ENCODE results near the gene RAD51D.

Gene RAD51D

DNA sequence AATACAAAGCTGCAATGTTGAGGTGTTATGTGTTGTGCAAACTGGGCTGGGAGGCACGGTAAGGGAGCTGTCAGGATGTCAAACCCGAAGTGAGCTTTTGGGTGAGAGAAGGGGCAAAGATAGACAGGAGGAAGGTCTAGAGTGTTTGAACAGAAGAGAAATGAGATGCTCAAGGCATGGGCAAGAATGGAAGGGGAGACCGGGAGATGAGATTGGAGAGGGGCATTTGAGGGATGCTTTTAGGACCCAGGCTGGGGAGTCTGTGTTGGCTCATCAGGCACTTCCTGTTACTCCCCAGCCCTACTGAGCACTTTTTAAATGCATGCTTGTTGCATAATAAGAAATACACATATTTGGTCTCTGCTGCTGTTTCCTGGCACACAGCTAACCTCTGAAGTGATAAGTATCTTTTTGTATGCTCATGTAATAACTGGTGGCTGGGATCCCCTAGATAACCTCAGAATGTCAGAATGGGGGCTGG lies 41.7 kb upstream of the RAD51D start:
- Histone ChIP-seq H3K4me3 (replicated peaks; ENCODE audit: insufficient read depth, low read length) (no peak overlapping the region), H3K27ac (replicated peaks) (no peak overlapping the region), H3K27me3 (ENCODE audit: insufficient read depth, poor library complexity, severe bottlenecking) (no peaks in the 10 kb centered on the region)
- peak in 1 of 2 experiments; percentile 56 for DNase-seq (ENCODE audit: low read depth in 1 of 2, low spot score in 1 of 2)
- TF ChIP-seq GABPA (IDR thresholded peaks at IDR 0.05; ENCODE audit: low read depth) (no peak), SPI1 (IDR thresholded peaks at IDR 0.05; ENCODE audit: borderline replicate concordance, low read depth) (peak; percentile 71)

DNA sequence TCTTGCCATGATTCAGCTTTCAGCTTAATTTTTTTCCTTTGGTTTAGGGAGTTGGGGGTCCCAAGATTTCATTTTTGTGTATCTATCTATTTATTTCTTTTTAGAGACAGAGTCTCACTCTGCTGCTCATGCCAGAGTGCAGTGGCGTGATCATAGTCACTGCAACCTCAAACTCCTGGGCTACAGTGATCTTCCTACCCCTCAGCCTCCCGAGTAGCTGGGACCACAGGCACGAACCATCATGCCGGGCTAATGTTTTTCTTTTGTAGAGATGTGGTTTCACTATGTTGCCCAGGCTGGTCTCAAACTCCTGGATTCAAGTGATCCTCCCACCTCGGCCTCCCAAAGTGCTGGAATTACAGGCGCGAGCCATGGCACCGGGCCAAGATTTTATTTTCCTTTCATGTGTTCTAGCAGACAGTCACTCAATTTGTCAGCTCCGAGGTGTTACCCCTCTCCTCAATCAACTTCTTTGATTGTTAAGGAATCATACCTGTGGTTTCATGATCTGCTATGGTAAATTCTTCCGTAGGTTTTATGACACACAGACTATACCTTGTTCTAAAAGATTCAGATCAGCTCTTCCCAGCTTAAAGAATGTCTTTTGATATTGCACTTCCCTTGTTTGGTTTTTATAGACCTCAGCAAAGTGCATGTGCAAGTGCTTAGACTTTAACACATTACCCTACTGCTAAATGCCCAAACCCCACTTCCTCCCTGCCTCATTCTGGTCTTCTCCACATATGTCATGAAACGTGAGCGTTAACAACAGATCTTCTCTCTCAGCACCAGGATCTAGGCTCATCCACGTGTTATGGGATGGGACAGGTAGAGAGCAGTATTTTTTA lies 40.9 kb upstream of the RAD51D start:
- no peaks in the 10 kb centered on the region for H3K27me3 ChIP-seq (ENCODE audit: insufficient read depth, poor library complexity, severe bottlenecking)
- no peak overlapping the region for H3K27ac ChIP-seq (replicated peaks)
- H3K4me3 ChIP-seq (replicated peaks; ENCODE audit: insufficient read depth, low read length) = no peak overlapping the region
- no peak for DNase-seq (ENCODE audit: low read depth in 1 of 2, low spot score in 1 of 2)
- TF ChIP-seq, protein P1, sequence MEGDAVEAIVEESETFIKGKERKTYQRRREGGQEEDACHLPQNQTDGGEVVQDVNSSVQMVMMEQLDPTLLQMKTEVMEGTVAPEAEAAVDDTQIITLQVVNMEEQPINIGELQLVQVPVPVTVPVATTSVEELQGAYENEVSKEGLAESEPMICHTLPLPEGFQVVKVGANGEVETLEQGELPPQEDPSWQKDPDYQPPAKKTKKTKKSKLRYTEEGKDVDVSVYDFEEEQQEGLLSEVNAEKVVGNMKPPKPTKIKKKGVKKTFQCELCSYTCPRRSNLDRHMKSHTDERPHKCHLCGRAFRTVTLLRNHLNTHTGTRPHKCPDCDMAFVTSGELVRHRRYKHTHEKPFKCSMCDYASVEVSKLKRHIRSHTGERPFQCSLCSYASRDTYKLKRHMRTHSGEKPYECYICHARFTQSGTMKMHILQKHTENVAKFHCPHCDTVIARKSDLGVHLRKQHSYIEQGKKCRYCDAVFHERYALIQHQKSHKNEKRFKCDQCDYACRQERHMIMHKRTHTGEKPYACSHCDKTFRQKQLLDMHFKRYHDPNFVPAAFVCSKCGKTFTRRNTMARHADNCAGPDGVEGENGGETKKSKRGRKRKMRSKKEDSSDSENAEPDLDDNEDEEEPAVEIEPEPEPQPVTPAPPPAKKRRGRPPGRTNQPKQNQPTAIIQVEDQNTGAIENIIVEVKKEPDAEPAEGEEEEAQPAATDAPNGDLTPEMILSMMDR (IDR thresholded peaks at IDR 0.05; ENCODE audit: insufficient read depth, low read length) = no peak
- peak; percentile 52; the same call in 1 of the 2 replicates for TF ChIP-seq SPI1 (IDR thresholded peaks at IDR 0.05; ENCODE audit: borderline replicate concordance, low read depth)

DNA sequence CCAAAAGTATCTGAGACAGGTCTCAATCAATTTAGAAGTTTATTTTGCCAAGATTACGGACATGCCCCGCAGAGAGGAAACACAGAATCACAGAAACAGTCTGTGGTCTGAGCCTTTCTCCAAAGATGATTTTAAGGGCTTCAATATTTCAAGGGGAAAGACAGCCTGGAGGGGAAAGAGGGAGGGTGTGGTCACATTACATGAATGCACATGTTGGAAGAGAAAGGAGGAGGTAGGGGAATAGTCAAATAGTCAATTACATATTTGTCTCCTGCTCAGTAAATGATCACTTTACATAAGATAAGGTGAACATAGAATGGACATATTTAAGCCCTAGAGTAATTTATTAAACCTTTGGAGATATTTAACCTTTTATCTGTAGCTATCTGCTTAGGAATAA lies 40.3 kb upstream of the RAD51D start:
- H3K4me3 ChIP-seq (replicated peaks; ENCODE audit: insufficient read depth, low read length) = no peak overlapping the region
- H3K27ac ChIP-seq (replicated peaks) = no peak overlapping the region
- H3K27me3 ChIP-seq (ENCODE audit: insufficient read depth, poor library complexity, severe bottlenecking) = no peaks in the 10 kb centered on the region
- no peak for DNase-seq (ENCODE audit: low read depth in 1 of 2, low spot score in 1 of 2)
- TF ChIP-seq, protein P2, sequence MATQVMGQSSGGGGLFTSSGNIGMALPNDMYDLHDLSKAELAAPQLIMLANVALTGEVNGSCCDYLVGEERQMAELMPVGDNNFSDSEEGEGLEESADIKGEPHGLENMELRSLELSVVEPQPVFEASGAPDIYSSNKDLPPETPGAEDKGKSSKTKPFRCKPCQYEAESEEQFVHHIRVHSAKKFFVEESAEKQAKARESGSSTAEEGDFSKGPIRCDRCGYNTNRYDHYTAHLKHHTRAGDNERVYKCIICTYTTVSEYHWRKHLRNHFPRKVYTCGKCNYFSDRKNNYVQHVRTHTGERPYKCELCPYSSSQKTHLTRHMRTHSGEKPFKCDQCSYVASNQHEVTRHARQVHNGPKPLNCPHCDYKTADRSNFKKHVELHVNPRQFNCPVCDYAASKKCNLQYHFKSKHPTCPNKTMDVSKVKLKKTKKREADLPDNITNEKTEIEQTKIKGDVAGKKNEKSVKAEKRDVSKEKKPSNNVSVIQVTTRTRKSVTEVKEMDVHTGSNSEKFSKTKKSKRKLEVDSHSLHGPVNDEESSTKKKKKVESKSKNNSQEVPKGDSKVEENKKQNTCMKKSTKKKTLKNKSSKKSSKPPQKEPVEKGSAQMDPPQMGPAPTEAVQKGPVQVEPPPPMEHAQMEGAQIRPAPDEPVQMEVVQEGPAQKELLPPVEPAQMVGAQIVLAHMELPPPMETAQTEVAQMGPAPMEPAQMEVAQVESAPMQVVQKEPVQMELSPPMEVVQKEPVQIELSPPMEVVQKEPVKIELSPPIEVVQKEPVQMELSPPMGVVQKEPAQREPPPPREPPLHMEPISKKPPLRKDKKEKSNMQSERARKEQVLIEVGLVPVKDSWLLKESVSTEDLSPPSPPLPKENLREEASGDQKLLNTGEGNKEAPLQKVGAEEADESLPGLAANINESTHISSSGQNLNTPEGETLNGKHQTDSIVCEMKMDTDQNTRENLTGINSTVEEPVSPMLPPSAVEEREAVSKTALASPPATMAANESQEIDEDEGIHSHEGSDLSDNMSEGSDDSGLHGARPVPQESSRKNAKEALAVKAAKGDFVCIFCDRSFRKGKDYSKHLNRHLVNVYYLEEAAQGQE (IDR thresholded peaks at IDR 0.05; ENCODE audit: insufficient replicate concordance, low read depth) = no peak
- TF ChIP-seq POLR2AphosphoS5 (IDR thresholded peaks at IDR 0.05; ENCODE audit: low read depth) = no peak
- TF ChIP-seq SPI1 (IDR thresholded peaks at IDR 0.05; ENCODE audit: borderline replicate concordance, low read depth) = no peak
- TF ChIP-seq GABPA (IDR thresholded peaks at IDR 0.05; ENCODE audit: low read depth) = no peak
- TF ChIP-seq, protein P1 (IDR thresholded peaks at IDR 0.05; ENCODE audit: insufficient read depth, low read length) = no peak

DNA sequence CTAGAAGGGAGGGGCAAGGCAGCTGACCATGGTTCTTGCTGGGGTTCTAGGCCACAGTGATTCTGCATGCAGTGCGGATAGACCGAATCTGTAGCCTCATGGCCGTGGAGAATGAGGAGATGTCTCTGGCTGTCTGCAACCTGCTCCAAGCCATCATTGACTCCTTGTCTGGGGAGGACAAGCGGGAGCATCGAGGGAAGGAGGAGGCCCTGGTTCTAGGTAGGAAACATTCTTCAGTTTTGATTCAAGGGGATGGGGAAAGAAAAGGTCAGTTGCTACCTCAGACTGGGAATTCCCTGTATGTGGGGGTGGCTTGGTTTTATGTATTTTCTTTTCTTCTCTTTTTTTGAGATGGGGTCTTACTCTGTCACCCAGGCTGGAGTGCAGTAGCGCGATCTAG lies 35.6 kb upstream of the RAD51D start:
- H3K27me3 ChIP-seq (ENCODE audit: insufficient read depth, poor library complexity, severe bottlenecking) = no peaks in the 10 kb centered on the region
- DNase-seq (ENCODE audit: low read depth in 1 of 2, low spot score in 1 of 2) = no peak
- H3K27ac ChIP-seq (replicated peaks) = no peak overlapping the region
- TF ChIP-seq, protein P1 (IDR thresholded peaks at IDR 0.05; ENCODE audit: insufficient read depth, low read length) = no peak
- no peak for TF ChIP-seq SPI1 (IDR thresholded peaks at IDR 0.05; ENCODE audit: borderline replicate concordance, low read depth)
- no peak for TF ChIP-seq GABPA (IDR thresholded peaks at IDR 0.05; ENCODE audit: low read depth)
- TF ChIP-seq, protein P2 (IDR thresholded peaks at IDR 0.05; ENCODE audit: insufficient replicate concordance, low read depth) = no peak
- no peak for TF ChIP-seq POLR2AphosphoS5 (IDR thresholded peaks at IDR 0.05; ENCODE audit: low read depth)
- H3K4me3 ChIP-seq (replicated peaks; ENCODE audit: insufficient read depth, low read length) = no peak overlapping the region
